HepG2 (cell line): Measurements from ENCODE around the gene DNAJC5. TPM values are rescaled to one million over a fixed set of nuclear protein-coding genes. Genes with fewer than 3 reads are reported as not detected.

Source experiments
- AGO1 ChIP-seq: fragments of 200-400 bp; formaldehyde crosslinking; IDR thresholded peaks from 2 replicates; pipeline ENCODE4 v1.6.1; 2017; ENCODE audit warnings: mild to moderate bottlenecking, low read depth, low read length, moderate library complexity; ENCODE audit not compliant: poor library complexity, severe bottlenecking
- CCAR2 ChIP-seq: fragments of 200-400 bp; formaldehyde crosslinking; optimal IDR thresholded peaks from 2 replicates; pipeline ENCODE3; 2018; ENCODE audit warnings: low read depth, mild to moderate bottlenecking, low read length, moderate library complexity
- NFAT5 ChIP-seq: sonication (generic); formaldehyde crosslinking; IDR thresholded peaks from 2 replicates; pipeline ENCODE4 v1.4.0; 2020; ENCODE audit warnings: missing genetic modification reagents
- RCOR2 ChIP-seq: IDR thresholded peaks from 2 replicates; pipeline ENCODE4 v1.6.1; 2016; ENCODE audit warnings: missing biosample characterization, missing genetic modification reagents
- TFE3 ChIP-seq: IDR thresholded peaks from 2 replicates; pipeline ENCODE4 v1.6.1; 2016
- ZBTB7B ChIP-seq: sonication (generic); formaldehyde crosslinking; IDR thresholded peaks from 2 replicates; pipeline ENCODE4 v1.4.0; 2020; ENCODE audit warnings: missing genetic modification reagents
- ZNF225 ChIP-seq: sonication (generic); formaldehyde crosslinking; IDR thresholded peaks from 2 replicates; pipeline ENCODE4 v1.4.0; 2020; ENCODE audit warnings: mild to moderate bottlenecking, missing genetic modification reagents
- ZNF44 ChIP-seq: sonication (generic); formaldehyde crosslinking; IDR thresholded peaks from 2 replicates; pipeline ENCODE4 v1.5.1; 2020; ENCODE audit warnings: mild to moderate bottlenecking, missing genetic modification reagents
- ZNF567 ChIP-seq: sonication (generic); formaldehyde crosslinking; IDR thresholded peaks from 2 replicates; pipeline ENCODE4 v1.8.1; 2023; ENCODE audit warnings: mild to moderate bottlenecking, missing genetic modification reagents, borderline replicate concordance
- polyA plus RNA-seq, 8 experiments: library from polyadenylated mRNA; depleted of rRNA in 3 of 8; stranded (reverse) in 7 of 8; unstranded in 1 of 8; fragments of >200 nt; fragmentation: Illumina TruSeq in 4 of 8; extraction: Trizol in 4 of 8; gene quantifications; 2 replicates each; pipeline versions ENCODE4 v1.2.1 to v1.2.3, GENCODE V29; 2011 to 2016; ENCODE audit warnings: low read depth in 4 of 8, missing spikeins in 1 of 8, mixed read lengths in 1 of 8; ENCODE audit not compliant: insufficient read depth in 1 of 8
- total RNA-seq, 5 experiments: library from RNA; depleted of rRNA; stranded (reverse); fragments of >200 nt; fragmentation: Illumina TruSeq; extraction: Trizol; gene quantifications; 2 replicates each; pipeline ENCODE4 v1.2.3, GENCODE V29; 2016; ENCODE audit warnings: low read depth in 1 of 5
- TF ChIP-seq, protein P1 (sequence below): sonication (generic); formaldehyde crosslinking; IDR thresholded peaks from 2 replicates; pipeline ENCODE4 v1.9.0; 2021; ENCODE audit warnings: mild to moderate bottlenecking, missing genetic modification reagents
- TF ChIP-seq, protein P2 (sequence below): sonication (generic); formaldehyde crosslinking; IDR thresholded peaks from 2 replicates; pipeline ENCODE4 v1.4.0; 2020; ENCODE audit warnings: missing genetic modification reagents

The DNAJC5 gene
- total and polyA plus RNA-seq, 2 of the 13 experiments (the other 11 are each of a cell fraction or from before 2014, with no cell fraction given): 42.8 to 64.5 TPM

- TF ChIP-seq, protein P1, sequence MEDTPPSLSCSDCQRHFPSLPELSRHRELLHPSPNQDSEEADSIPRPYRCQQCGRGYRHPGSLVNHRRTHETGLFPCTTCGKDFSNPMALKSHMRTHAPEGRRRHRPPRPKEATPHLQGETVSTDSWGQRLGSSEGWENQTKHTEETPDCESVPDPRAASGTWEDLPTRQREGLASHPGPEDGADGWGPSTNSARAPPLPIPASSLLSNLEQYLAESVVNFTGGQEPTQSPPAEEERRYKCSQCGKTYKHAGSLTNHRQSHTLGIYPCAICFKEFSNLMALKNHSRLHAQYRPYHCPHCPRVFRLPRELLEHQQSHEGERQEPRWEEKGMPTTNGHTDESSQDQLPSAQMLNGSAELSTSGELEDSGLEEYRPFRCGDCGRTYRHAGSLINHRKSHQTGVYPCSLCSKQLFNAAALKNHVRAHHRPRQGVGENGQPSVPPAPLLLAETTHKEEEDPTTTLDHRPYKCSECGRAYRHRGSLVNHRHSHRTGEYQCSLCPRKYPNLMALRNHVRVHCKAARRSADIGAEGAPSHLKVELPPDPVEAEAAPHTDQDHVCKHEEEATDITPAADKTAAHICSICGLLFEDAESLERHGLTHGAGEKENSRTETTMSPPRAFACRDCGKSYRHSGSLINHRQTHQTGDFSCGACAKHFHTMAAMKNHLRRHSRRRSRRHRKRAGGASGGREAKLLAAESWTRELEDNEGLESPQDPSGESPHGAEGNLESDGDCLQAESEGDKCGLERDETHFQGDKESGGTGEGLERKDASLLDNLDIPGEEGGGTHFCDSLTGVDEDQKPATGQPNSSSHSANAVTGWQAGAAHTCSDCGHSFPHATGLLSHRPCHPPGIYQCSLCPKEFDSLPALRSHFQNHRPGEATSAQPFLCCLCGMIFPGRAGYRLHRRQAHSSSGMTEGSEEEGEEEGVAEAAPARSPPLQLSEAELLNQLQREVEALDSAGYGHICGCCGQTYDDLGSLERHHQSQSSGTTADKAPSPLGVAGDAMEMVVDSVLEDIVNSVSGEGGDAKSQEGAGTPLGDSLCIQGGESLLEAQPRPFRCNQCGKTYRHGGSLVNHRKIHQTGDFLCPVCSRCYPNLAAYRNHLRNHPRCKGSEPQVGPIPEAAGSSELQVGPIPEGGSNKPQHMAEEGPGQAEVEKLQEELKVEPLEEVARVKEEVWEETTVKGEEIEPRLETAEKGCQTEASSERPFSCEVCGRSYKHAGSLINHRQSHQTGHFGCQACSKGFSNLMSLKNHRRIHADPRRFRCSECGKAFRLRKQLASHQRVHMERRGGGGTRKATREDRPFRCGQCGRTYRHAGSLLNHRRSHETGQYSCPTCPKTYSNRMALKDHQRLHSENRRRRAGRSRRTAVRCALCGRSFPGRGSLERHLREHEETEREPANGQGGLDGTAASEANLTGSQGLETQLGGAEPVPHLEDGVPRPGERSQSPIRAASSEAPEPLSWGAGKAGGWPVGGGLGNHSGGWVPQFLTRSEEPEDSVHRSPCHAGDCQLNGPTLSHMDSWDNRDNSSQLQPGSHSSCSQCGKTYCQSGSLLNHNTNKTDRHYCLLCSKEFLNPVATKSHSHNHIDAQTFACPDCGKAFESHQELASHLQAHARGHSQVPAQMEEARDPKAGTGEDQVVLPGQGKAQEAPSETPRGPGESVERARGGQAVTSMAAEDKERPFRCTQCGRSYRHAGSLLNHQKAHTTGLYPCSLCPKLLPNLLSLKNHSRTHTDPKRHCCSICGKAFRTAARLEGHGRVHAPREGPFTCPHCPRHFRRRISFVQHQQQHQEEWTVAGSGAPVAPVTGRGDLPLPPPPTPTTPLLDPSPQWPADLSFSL: 0 out of 2 replicates have a peak, but pooled peaks have one; percentile 50
- TF ChIP-seq CCAR2: no peak
- TF ChIP-seq NFAT5 (CRISPR knock-in tag): no peak
- TF ChIP-seq ZNF225 (CRISPR knock-in tag): no peak
- peak; percentile 64 for TF ChIP-seq ZBTB7B (CRISPR knock-in tag)
- TF ChIP-seq, protein P2, sequence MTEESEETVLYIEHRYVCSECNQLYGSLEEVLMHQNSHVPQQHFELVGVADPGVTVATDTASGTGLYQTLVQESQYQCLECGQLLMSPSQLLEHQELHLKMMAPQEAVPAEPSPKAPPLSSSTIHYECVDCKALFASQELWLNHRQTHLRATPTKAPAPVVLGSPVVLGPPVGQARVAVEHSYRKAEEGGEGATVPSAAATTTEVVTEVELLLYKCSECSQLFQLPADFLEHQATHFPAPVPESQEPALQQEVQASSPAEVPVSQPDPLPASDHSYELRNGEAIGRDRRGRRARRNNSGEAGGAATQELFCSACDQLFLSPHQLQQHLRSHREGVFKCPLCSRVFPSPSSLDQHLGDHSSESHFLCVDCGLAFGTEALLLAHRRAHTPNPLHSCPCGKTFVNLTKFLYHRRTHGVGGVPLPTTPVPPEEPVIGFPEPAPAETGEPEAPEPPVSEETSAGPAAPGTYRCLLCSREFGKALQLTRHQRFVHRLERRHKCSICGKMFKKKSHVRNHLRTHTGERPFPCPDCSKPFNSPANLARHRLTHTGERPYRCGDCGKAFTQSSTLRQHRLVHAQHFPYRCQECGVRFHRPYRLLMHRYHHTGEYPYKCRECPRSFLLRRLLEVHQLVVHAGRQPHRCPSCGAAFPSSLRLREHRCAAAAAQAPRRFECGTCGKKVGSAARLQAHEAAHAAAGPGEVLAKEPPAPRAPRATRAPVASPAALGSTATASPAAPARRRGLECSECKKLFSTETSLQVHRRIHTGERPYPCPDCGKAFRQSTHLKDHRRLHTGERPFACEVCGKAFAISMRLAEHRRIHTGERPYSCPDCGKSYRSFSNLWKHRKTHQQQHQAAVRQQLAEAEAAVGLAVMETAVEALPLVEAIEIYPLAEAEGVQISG (CRISPR knock-in tag): no peak
- no peak for TF ChIP-seq ZNF567 (CRISPR knock-in tag)
- TF ChIP-seq ZNF44: no peak
- no peak for TF ChIP-seq TFE3 (CRISPR knock-in tag)
- TF ChIP-seq AGO1: no peak
- TF ChIP-seq RCOR2 (CRISPR knock-in tag): no peak
Measured at GRCh38 chr20:63848003-63848911, 46.7 kb upstream of the DNAJC5 start (continued).
